Upper lobe of left lung (tissue), 6 donors: ENCODE measurements around the gene EFNA2. TPM values are rescaled to one million over a fixed set of nuclear protein-coding genes. Genes with fewer than 3 reads are reported as not detected.

Experiments
- ATAC-seq, 2 donors: fragments of 200-7000 bp; cut with Tn5 transposase; one replicate each; pipeline ENCODE4 v1.9.1; 2022; ENCODE audit warnings: mild to moderate bottlenecking in 2 of 2, moderate library complexity in 2 of 2; ENCODE audit not compliant: low FRiP score in 2 of 2
- DNase-seq, 2 donors: peaks; one replicate each; pipeline ENCODE4 v3.0.0-alpha.2; 2019 to 2020
- H3K27ac ChIP-seq, 4 donors: fragments of 200-600 bp; sonication (generic); one replicate each; pipeline ENCODE4 v1.5.1; 2016 to 2019
- H3K27me3 ChIP-seq, 4 donors: fragments of 200-600 bp; sonication (generic); one replicate each; pipeline ENCODE4 v1.5.1; 2017 to 2019
- H3K36me3 ChIP-seq, 4 donors: fragments of 200-600 bp; sonication (generic); one replicate each; pipeline ENCODE4 v1.5.1; 2016 to 2019
- H3K4me1 ChIP-seq, 4 donors: fragments of 200-600 bp; sonication (generic); one replicate each; pipeline ENCODE4 v1.5.1; 2018 to 2019
- H3K4me3 ChIP-seq, 4 donors: fragments of 200-600 bp; sonication (generic); one replicate each; pipeline ENCODE4 v1.5.1; 2017 to 2019; ENCODE audit warnings: mild to moderate bottlenecking in 2 of 4, moderate library complexity in 1 of 4
- H3K9me3 ChIP-seq, 4 donors: fragments of 200-600 bp; sonication (generic); one replicate each; pipeline ENCODE4 v1.5.1; 2018 to 2019
- CTCF ChIP-seq, 6 experiments: fragments of 450-650 bp in 4 of 6; fragments of 200-600 bp in 2 of 6; sonication (generic) in 2 of 6; IDR thresholded peaks; one replicate each; pipeline ENCODE4 v1.5.1; 2016 to 2019; ENCODE audit warnings: antibody characterized with exemption in 6 of 6
- EP300 ChIP-seq, 4 donors: sonication (generic); formaldehyde crosslinking; IDR thresholded peaks; one replicate each; pipeline ENCODE4 v1.5.1; 2017; ENCODE audit warnings: antibody characterized with exemption in 4 of 4, control low read depth in 2 of 4
- POLR2A ChIP-seq, 4 donors: fragments of 450-650 bp; IDR thresholded peaks; one replicate each; pipeline ENCODE4 v1.5.1; 2016 to 2017; ENCODE audit warnings: antibody characterized with exemption in 4 of 4, mild to moderate bottlenecking in 2 of 4
- POLR2AphosphoS5 ChIP-seq, 2 donors: sonication (generic); formaldehyde crosslinking; IDR thresholded peaks; one replicate each; pipeline ENCODE4 v1.5.1; 2017; ENCODE audit warnings: antibody characterized with exemption in 2 of 2
- WGBS, 2 donors: methylation state at CpG; one replicate each; pipeline ENCODE4 v1.1.5; 2017 to 2018; 5-methylcytosine and 5-hydroxymethylcytosine counted together
- total RNA-seq, 6 donors: library from RNA; depleted of rRNA in 4 of 6; stranded (reverse); fragments of >200 nt in 4 of 6; gene quantifications; one replicate each; pipeline versions ENCODE4 v1.1.0 to v1.2.1, GENCODE V29; 2016 to 2021
- donor health status: DM: no; HTN: no; CAD: no; lungs with moderate emphysema.
- donor health status: DM: no; HTN: yes; CAD: no; lungs with severe emphysema.

EFNA2 gene
- total RNA-seq, 6 donors from 2014 or later = not detected

DNA sequence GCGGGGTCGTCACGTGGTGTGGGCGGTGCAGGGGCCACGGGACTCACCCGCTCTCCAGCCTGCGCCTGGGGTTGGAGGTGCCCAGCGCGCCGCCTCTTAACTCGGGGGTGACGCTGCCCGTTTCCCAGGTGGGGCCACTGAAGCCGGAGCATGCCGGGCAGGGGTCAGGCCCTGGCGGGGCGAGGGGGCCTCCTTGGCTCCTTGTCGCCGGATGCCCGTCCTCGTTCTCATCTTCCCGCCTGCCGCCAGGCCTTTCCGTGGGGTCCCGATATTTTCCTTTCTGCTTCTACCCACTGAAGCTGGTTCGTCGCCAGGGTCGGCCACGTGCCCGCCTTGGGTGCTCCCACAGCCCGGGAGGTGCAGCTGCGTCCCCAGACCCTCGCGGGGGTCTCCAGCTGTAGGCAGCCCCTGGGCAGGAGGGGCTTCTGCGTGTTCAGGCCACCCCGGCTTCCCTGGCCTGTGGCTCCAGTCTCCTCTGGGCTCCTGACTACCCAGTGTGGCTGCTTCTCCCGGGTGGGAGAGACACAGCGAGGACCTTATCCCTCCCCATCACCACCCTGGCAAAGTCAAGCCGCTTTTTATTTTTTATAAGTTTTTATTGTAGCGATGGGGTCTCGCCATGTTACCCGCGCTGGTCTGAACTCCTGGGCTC lies 9.6 kb upstream of the EFNA2 start:
- H3K36me3 ChIP-seq = peaks cover 35 to 57% (median 50%) of the 10 kb centered on the region in 4 donors
- peak in 1 of 2 donors; percentile 44 for DNase-seq
- no peaks in the 10 kb centered on the region for H3K9me3 ChIP-seq
- peak overlapping the region; percentile 60 to 72 (median 69) for H3K4me3 ChIP-seq
- no peak for ATAC-seq
- peak overlapping the region; percentile 92 to 99 (median 97) for H3K27ac ChIP-seq
- 11 to 25% methylated on average over 16 to 39 of the region's 43 CpGs for WGBS, 2 donors
- H3K4me1 ChIP-seq = peaks cover 50 to 58% (median 51%) of the 10 kb centered on the region in 4 donors
- TF ChIP-seq POLR2A (IDR thresholded peaks at IDR 0.05) (no peak), POLR2AphosphoS5 (IDR thresholded peaks at IDR 0.05) (peak; percentile 16 to 52)
- no peaks in the 10 kb centered on the region for H3K27me3 ChIP-seq

GRCh38 chr19:1276628-1277022 lies 9.0 kb upstream of the EFNA2 start:
- Histone ChIP-seq H3K27me3 (no peaks in the 10 kb centered on the region), H3K9me3 (no peaks in the 10 kb centered on the region), H3K27ac (peak overlapping the region; percentile 92 to 99 (median 97)), H3K4me3 (peak overlapping the region in 3 of 4 donors; percentile 60 to 69 (median 69)), H3K36me3 (peaks cover 30 to 52% (median 45%) of the 10 kb centered on the region in 4 donors), H3K4me1 (peaks cover 45 to 53% (median 45%) of the 10 kb centered on the region in 4 donors)
- ATAC-seq = no peak
- DNase-seq = peak in 1 of 2 donors; percentile 59
- WGBS, 2 donors = 59 to 90% methylated on average over 10 of the region's 10 CpGs
- TF ChIP-seq CTCF (IDR thresholded peaks at IDR 0.05) (no peak), POLR2A (IDR thresholded peaks at IDR 0.05) (no peak), EP300 (IDR thresholded peaks at IDR 0.05) (no peak), POLR2AphosphoS5 (IDR thresholded peaks at IDR 0.05) (no peak)

- H3K27ac ChIP-seq = no peak overlapping the region
- DNase-seq (peak in 1 of 2 donors; percentile 53), ATAC-seq (no peak)
- WGBS, 2 donors = 92 to 94% methylated on average over 15 of the region's 15 CpGs
- H3K36me3 ChIP-seq = peaks cover 30 to 48% (median 41%) of the 10 kb centered on the region in 4 donors
- H3K9me3 ChIP-seq = no peaks in the 10 kb centered on the region
- no peak for TF ChIP-seq POLR2AphosphoS5 (IDR thresholded peaks at IDR 0.05)
- no peak overlapping the region for H3K4me3 ChIP-seq
- no peaks in the 10 kb centered on the region for H3K27me3 ChIP-seq
- peaks cover 41 to 49% (median 41%) of the 10 kb centered on the region in 4 donors for H3K4me1 ChIP-seq
Measured at GRCh38 chr19:1277061-1277460, 8.6 kb upstream of the EFNA2 start.

DNA sequence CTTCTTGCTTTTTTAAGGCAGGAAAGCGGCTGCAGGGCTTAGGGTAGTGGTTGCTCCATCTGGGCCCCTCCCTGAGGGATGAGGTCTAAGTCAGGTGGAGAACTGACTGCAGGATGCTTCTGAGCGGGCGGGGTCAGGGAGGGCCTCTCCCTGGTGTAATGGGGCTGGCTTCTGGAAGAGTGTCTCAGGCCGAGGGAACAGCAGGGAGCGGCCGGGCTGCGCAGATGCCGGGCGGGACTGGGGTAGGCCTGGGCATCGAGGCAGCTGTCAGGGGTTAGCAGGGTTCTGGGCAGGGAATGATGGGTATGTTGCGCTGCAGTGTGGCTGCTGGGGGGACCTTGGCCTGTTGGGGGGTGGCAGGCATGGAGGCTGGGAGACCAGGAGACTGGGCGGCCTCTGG lies 7.6 kb upstream of the EFNA2 start:
- Histone ChIP-seq H3K36me3 (peaks cover 20 to 37% (median 31%) of the 10 kb centered on the region in 4 donors), H3K9me3 (no peaks in the 10 kb centered on the region), H3K27me3 (peaks cover 0 to under 1% (median 0%) of the 10 kb centered on the region in 4 donors), H3K27ac (no peak overlapping the region), H3K4me3 (no peak overlapping the region), H3K4me1 (peaks cover 30 to 39% (median 31%) of the 10 kb centered on the region in 4 donors)
- TF ChIP-seq POLR2AphosphoS5 (IDR thresholded peaks at IDR 0.05) (no peak), EP300 (IDR thresholded peaks at IDR 0.05) (no peak), CTCF (IDR thresholded peaks at IDR 0.05) (no peak), POLR2A (IDR thresholded peaks at IDR 0.05) (no peak)
- peak in 1 of 2 donors; percentile 70 for DNase-seq
- ATAC-seq = no peak
- WGBS, 2 donors = 82 to 84% methylated on average over 5 to 12 of the region's 12 CpGs

DNA sequence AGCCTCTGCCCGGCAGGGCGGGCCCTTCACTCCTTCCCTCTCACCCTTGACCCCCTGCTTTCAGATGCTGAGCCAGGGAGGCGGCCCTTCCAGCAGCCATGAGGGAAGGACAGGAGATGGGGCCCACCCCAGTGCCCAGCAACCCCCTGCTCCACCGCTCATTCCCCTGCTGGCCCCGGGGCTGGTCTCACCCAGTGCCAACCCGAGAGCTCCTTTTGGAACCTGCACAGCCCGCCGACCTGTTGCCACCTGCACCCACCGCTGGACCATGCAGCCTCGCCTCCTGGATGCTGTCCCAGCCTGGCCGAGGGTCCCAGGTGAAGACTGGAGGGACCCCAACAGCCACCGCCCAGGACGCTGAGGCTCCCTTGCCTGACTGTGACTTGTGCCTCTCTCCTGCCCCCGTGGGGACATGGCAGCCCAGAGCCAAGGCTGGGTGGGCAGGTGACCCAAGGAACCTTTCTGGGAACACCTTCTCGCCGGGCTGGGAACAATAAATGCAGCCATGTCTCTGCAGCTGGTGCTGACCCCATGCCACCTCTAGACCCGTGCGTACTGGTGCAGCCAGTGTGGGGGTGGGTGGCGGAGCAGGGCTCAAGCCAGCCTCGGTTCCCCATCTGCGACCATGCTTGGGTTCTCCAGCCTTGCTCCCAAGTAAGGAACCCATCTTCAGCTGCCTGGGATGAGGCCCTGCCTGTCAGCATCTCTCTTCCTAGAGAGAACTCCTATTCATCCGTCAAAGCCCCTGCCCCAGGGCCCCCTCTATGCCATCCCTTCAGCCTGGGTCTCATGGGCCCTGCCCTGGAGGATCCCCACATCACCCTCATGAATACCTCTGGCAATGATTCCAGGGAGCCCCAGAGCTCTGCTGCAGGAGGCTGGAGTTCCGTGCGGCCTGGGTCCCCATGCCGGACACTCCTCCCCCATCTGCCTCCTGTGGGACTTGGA lies 6.7 kb upstream of the EFNA2 start:
- WGBS, 2 donors = 91 to 97% methylated on average over 13 to 25 of the region's 25 CpGs
- Histone ChIP-seq H3K27ac (no peak overlapping the region), H3K9me3 (no peaks in the 10 kb centered on the region), H3K4me1 (peaks cover 21 to 30% (median 22%) of the 10 kb centered on the region in 4 donors), H3K4me3 (no peak overlapping the region), H3K36me3 (peaks cover 13 to 28% (median 21%) of the 10 kb centered on the region in 4 donors), H3K27me3 (peaks cover 0 to 10% (median 2%) of the 10 kb centered on the region in 4 donors)
- DNase-seq = peak in 1 of 2 donors; percentile 63
- TF ChIP-seq POLR2AphosphoS5 (IDR thresholded peaks at IDR 0.05) (no peak), CTCF (IDR thresholded peaks at IDR 0.05) (no peak), POLR2A (IDR thresholded peaks at IDR 0.05) (no peak), EP300 (IDR thresholded peaks at IDR 0.05) (no peak)
- ATAC-seq = no peak
